Diencephalon (tissue), 1 donor: ENCODE measurements around the gene SCAP. TPM values are rescaled to one million over a fixed set of nuclear protein-coding genes. Genes with fewer than 3 reads are reported as not detected.

Source experiments
- small RNA-seq: library from RNA; depleted of rRNA; stranded (forward); fragments of <200 nt; gene quantifications from one replicate; pipeline ENCODE3, GENCODE V24; 2014
- total RNA-seq: library from RNA; depleted of rRNA; stranded (reverse); fragments of >200 nt; gene quantifications from one replicate; pipeline ENCODE4 v1.2.3, GENCODE V29; 2014

Gene SCAP
- 71.7 TPM for total RNA-seq

DNA sequence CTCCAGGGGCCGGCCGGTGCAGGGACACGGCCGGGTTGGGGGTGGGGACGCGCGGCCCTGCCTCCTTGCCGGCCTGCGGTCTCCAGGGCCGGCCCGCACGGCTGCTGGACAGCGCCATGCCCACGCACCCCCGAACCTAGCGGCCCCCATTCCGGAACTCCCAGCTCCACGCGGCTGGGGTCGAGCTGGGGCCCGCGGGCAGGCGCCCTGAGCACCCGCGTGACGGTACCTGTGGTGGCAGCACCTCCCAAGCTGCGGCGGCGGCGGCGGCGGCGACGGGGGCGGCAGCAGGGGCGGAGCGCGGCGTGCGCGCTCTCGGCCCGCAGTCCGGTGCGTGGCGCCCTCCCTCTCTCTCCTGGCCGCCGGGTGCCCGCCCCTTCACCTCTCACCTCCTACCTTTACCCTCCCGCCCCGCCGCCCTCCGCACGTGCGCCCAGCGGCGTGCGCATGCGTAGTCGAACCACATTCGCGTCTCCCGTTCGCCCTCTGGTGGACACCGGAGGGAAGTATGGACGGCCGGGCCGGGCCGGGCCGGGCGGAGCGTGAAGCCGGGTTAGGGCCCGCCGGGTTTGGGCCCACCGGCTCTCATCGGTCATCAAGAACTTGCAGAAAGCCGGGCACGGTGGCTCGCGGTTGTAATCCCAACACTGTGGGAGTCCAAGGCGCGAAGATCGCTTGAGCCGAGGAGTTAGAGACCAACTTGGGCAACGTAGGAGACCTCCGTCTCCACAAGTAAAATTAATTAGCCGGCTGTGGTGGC is at the start of gene SCAP:
SCAP (minus strand) TSS at position 372 of the 760 bp plus-strand sequence. CDS start 32,948 bp downstream, outside the sequence.

DNA sequence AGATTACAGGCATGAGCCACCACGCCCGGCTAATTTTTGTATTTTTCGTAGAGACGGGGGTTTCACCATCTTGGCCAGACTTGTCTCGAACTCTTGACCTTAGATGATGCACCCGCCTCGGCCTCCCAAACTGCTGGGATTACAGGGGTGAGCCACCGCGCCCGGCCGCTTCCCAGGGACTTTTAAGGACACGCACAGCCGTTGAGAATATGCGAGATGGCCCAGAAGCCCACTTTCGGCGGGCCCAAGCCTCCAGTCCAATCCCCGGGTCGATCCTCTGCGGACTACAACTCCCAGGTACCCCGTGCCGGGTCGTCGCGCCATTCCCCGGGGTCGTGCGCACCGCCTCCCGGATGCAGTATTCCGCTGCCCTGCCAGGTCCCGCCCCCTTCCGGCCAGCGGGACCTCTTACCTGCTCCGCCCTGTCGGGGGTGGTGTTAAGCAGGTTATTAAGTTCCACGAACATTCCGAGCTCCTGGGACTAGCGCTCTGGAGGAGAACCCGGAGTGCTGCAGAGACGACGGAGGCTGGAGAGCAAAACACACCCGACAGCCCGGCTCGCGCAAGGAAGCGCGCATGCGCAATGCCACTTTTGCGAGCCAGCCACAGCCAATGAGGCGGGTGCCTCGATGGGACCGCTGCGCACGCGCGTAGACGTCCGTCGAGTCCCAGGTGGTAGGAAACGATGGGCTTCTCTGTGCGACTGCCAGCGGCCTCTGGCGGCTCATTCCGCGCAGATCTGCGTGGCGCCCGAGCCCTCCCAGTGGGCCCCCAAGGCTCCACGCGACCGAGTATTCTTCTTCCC is 37.6 kb upstream of the SCAP start, which contains the start of gene ELP6:
ELP6 (minus strand) TSS at position 588 of the 805 bp plus-strand sequence; CDS start at position 466, 122 bp downstream.

GRCh38 chr3:47380601-47381316 is 95.0 kb downstream of the SCAP start, which contains the start of gene PTPN23:
Gene PTPN23 (plus strand): TSS chr3:47381021. CDS start chr3:47381097, 76 bp downstream.

Small RNA genes within 50 kb of the gene (small RNA-seq; reads per million reads assigned to genes)
- not detected for gene AC099778.2

Other genes starting within 250 kb of the SCAP start
- 12.5 TPM for gene KIF9, start 193.1 kb downstream of the SCAP start, total RNA-seq
- 40.1 TPM for gene KLHL18, start 193.0 kb downstream of the SCAP start, total RNA-seq
- gene PTPN23, start 94.9 kb downstream of the SCAP start, total RNA-seq, result 24.7 TPM
- gene ELP6, start 37.8 kb upstream of the SCAP start, total RNA-seq, result 42.4 TPM
- 206 TPM for gene CSPG5, start 102.9 kb upstream of the SCAP start, total RNA-seq